WTC11 (cell line): ENCODE data around the gene MX2.

ENCODE experiments used
- ATF2 ChIP-seq: sonication (generic); formaldehyde crosslinking; IDR thresholded peaks from 2 replicates; pipeline ENCODE4 v1.8.1; 2022; ENCODE audit warnings: low read depth, missing genetic modification reagents, borderline replicate concordance
- CDX4 ChIP-seq: fragments of 250-450 bp; sonication (Bioruptor Pico); IDR thresholded peaks from 2 replicates; pipeline ENCODE4 v1.9.0; 2021; ENCODE audit warnings: moderate library complexity, mild to moderate bottlenecking, inconsistent platforms, borderline replicate concordance
- CREB1 ChIP-seq: sonication (generic); formaldehyde crosslinking; IDR thresholded peaks from 2 replicates; pipeline ENCODE4 v1.8.0; 2023; ENCODE audit warnings: mild to moderate bottlenecking, missing genetic modification reagents
- CTCF ChIP-seq: fragments of 200-600 bp; IDR thresholded peaks from 2 replicates; pipeline ENCODE4 v1.8.0; 2022; ENCODE audit warnings: antibody characterized with exemption
- ERG ChIP-seq: fragments of 250-450 bp; sonication (Bioruptor Pico); IDR thresholded peaks from 2 replicates; pipeline ENCODE4 v1.8.0; 2021; ENCODE audit warnings: mild to moderate bottlenecking
- ESRRA ChIP-seq: sonication (generic); formaldehyde crosslinking; IDR thresholded peaks from 2 replicates; pipeline ENCODE4 v1.8.1; 2022; ENCODE audit warnings: mild to moderate bottlenecking, missing genetic modification reagents, borderline replicate concordance
- FOXJ3 ChIP-seq: sonication (generic); formaldehyde crosslinking; IDR thresholded peaks from 2 replicates; pipeline ENCODE4 v1.9.0; 2021; ENCODE audit warnings: missing genetic modification reagents, mild to moderate bottlenecking, borderline replicate concordance
- FOXP4 ChIP-seq: sonication (generic); formaldehyde crosslinking; IDR thresholded peaks from 2 replicates; pipeline ENCODE4 v1.8.0; 2022; ENCODE audit warnings: mild to moderate bottlenecking, missing genetic modification reagents
- MAX ChIP-seq: sonication (generic); formaldehyde crosslinking; IDR thresholded peaks from 2 replicates; pipeline ENCODE4 v1.8.0; 2022; ENCODE audit warnings: mild to moderate bottlenecking, missing genetic modification reagents
- NFYB ChIP-seq: sonication (generic); formaldehyde crosslinking; conservative IDR thresholded peaks from 2 replicates; pipeline ENCODE4 v1.8.0; 2022; ENCODE audit warnings: low read depth, missing genetic modification reagents
- SP1 ChIP-seq: sonication (generic); formaldehyde crosslinking; conservative IDR thresholded peaks from 2 replicates; pipeline ENCODE4 v1.8.1; 2022; ENCODE audit warnings: missing genetic modification reagents
- ZNF232 ChIP-seq: sonication (generic); formaldehyde crosslinking; IDR thresholded peaks from 2 replicates; pipeline ENCODE4 v1.8.0; 2022; ENCODE audit warnings: mild to moderate bottlenecking, missing genetic modification reagents
- ZSCAN18 ChIP-seq: fragments of 250-450 bp; sonication (Bioruptor Pico); IDR thresholded peaks from 2 replicates; pipeline ENCODE4 v2.1.2; 2022; ENCODE audit warnings: mild to moderate bottlenecking, moderate library complexity

GRCh38 chr21:41442481-41443186 is 80.8 kb downstream of the MX2 start:
- TF ChIP-seq CTCF (no peak), FOXP4 (CRISPR knock-in tag) (no peak), ERG (CRISPR knock-in tag) (no peak), ZSCAN18 (CRISPR knock-in tag) (no peak), ATF2 (no peak), MAX (CRISPR knock-in tag) (no peak), NFYB (no peak), ESRRA (no peak), CDX4 (CRISPR knock-in tag) (no peak), ZNF232 (CRISPR knock-in tag) (no peak), SP1 (no peak), FOXJ3 (no peak), CREB1 (CRISPR knock-in tag) (no peak)
